ENCODE measurements around the gene TUBA3C.

Gene TUBA3C

GRCh38 chr13:19159761-19160420, 21.7 kb downstream of the TUBA3C start:
- DNase-seq (ENCODE audit: low read depth), result no peak
- TF ChIP-seq CTCF (IDR thresholded peaks at IDR 0.05; ENCODE audit: insufficient read depth, low read depth, low read length, missing control alignments), result no peak
- no peak overlapping the region for H3K4me3 ChIP-seq (ENCODE audit: low read depth, low read length)

GRCh38 chr13:19159181-19159580, 22.4 kb downstream of the TUBA3C start:
- H3K4me3 ChIP-seq (ENCODE audit: low read depth, low read length), result no peak overlapping the region
- no peak for DNase-seq (ENCODE audit: low read depth)
- no peak for TF ChIP-seq CTCF (IDR thresholded peaks at IDR 0.05; ENCODE audit: insufficient read depth, low read depth, low read length, missing control alignments)

- H3K4me3 ChIP-seq (ENCODE audit: low read depth, low read length), result no peak overlapping the region
- no peak for DNase-seq (ENCODE audit: low read depth)
- no peak for TF ChIP-seq CTCF (IDR thresholded peaks at IDR 0.05; ENCODE audit: insufficient read depth, low read depth, low read length, missing control alignments)
Observed at GRCh38 chr13:19158526-19159174, 23.0 kb downstream of the TUBA3C start.

- no peak for DNase-seq (ENCODE audit: low read depth)
- no peak overlapping the region for H3K4me3 ChIP-seq (ENCODE audit: low read depth, low read length)
- no peak for TF ChIP-seq CTCF (IDR thresholded peaks at IDR 0.05; ENCODE audit: insufficient read depth, low read depth, low read length, missing control alignments)
Observed at GRCh38 chr13:19158006-19158405, 23.6 kb downstream of the TUBA3C start.

- TF ChIP-seq CTCF (IDR thresholded peaks at IDR 0.05; ENCODE audit: insufficient read depth, low read depth, low read length, missing control alignments), result no peak
- no peak for DNase-seq (ENCODE audit: low read depth)
- no peak overlapping the region for H3K4me3 ChIP-seq (ENCODE audit: low read depth, low read length)
Observed at GRCh38 chr13:19157461-19157860, 24.2 kb downstream of the TUBA3C start.

GRCh38 chr13:19156013-19156825, 25.4 kb downstream of the TUBA3C start:
- no peak for DNase-seq (ENCODE audit: low read depth)
- no peak for TF ChIP-seq CTCF (IDR thresholded peaks at IDR 0.05; ENCODE audit: insufficient read depth, low read depth, low read length, missing control alignments)
- H3K4me3 ChIP-seq (ENCODE audit: low read depth, low read length), result no peak overlapping the region

Data from GM12865 (cell line).